Measurements from ENCODE around the gene PLCB2.
A peak's percentile ranks its signal among the peaks of the same experiment; 100 is the strongest.

PLCB2 gene

GRCh38 chr15:40275523-40275922 lies 32.2 kb downstream of the PLCB2 start:
- Histone ChIP-seq H3K27me3 (ENCODE audit: control insufficient read depth, insufficient read depth, low read length) (peaks cover 4% of the 10 kb centered on the region), H3K4me1 (ENCODE audit: control insufficient read depth, insufficient read depth, low read length) (no peaks in the 10 kb centered on the region), H3K4me3 (ENCODE audit: low read length) (no peak overlapping the region), H3K27ac (ENCODE audit: low read depth, low read length) (no peak overlapping the region), H3K9ac (ENCODE audit: low read length) (no peak overlapping the region), H3K36me3 (ENCODE audit: control insufficient read depth, insufficient read depth, low read length) (no peaks in the 10 kb centered on the region)

- H3K9ac ChIP-seq (ENCODE audit: low read length): no peak overlapping the region
- H3K4me1 ChIP-seq (ENCODE audit: control insufficient read depth, insufficient read depth, low read length): no peaks in the 10 kb centered on the region
- no peak overlapping the region for H3K27ac ChIP-seq (ENCODE audit: low read depth, low read length)
- H3K36me3 ChIP-seq (ENCODE audit: control insufficient read depth, insufficient read depth, low read length): no peaks in the 10 kb centered on the region
- no peak overlapping the region for H3K4me3 ChIP-seq (ENCODE audit: low read length)
- peaks cover 4% of the 10 kb centered on the region for H3K27me3 ChIP-seq (ENCODE audit: control insufficient read depth, insufficient read depth, low read length)
These were observed 33.1 kb downstream of the PLCB2 start for GRCh38 chr15:40274350-40275274.

- Histone ChIP-seq H3K27ac (ENCODE audit: low read depth, low read length) (no peak overlapping the region), H3K9ac (ENCODE audit: low read length) (no peak overlapping the region)
These were observed 34.3 kb downstream of the PLCB2 start for GRCh38 chr15:40273428-40273827.

DNA sequence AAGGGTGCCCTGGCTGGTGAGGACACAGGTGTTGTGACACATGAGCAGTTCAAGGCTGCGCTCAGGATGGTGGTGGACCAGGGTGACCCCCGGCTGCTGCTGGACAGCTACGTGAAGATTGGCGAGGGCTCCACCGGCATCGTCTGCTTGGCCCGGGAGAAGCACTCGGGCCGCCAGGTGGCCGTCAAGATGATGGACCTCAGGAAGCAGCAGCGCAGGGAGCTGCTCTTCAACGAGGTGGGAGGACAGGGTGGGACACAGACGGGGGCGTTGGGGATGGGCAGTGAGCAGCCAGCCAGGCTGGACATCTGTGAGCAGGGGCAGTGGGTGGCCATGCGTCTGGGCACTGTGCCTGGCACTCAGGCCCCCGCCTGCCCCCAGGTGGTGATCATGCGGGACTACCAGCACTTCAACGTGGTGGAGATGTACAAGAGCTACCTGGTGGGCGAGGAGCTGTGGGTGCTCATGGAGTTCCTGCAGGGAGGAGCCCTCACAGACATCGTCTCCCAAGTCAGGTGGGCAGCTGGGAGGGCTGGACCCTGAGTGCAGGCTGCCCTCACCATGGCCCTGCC lies 35.2 kb downstream of the PLCB2 start:
- H3K9ac ChIP-seq (ENCODE audit: low read length): no peak overlapping the region
- H3K27me3 ChIP-seq (ENCODE audit: control insufficient read depth, insufficient read depth, low read length): no peaks in the 10 kb centered on the region
- H3K4me1 ChIP-seq (ENCODE audit: control insufficient read depth, insufficient read depth, low read length): no peaks in the 10 kb centered on the region
- H3K36me3 ChIP-seq (ENCODE audit: control insufficient read depth, insufficient read depth, low read length): no peaks in the 10 kb centered on the region
- H3K4me3 ChIP-seq (ENCODE audit: low read length): no peak overlapping the region
- no peak overlapping the region for H3K27ac ChIP-seq (ENCODE audit: low read depth, low read length)

More at GRCh38 chr15:40273428-40273827, 34.3 kb downstream of the PLCB2 start:
- Histone ChIP-seq H3K4me1 (ENCODE audit: control insufficient read depth, insufficient read depth, low read length) (no peaks in the 10 kb centered on the region), H3K36me3 (ENCODE audit: control insufficient read depth, insufficient read depth, low read length) (no peaks in the 10 kb centered on the region), H3K4me3 (ENCODE audit: low read length) (no peak overlapping the region), H3K27me3 (ENCODE audit: control insufficient read depth, insufficient read depth, low read length) (no peaks in the 10 kb centered on the region)

DNA sequence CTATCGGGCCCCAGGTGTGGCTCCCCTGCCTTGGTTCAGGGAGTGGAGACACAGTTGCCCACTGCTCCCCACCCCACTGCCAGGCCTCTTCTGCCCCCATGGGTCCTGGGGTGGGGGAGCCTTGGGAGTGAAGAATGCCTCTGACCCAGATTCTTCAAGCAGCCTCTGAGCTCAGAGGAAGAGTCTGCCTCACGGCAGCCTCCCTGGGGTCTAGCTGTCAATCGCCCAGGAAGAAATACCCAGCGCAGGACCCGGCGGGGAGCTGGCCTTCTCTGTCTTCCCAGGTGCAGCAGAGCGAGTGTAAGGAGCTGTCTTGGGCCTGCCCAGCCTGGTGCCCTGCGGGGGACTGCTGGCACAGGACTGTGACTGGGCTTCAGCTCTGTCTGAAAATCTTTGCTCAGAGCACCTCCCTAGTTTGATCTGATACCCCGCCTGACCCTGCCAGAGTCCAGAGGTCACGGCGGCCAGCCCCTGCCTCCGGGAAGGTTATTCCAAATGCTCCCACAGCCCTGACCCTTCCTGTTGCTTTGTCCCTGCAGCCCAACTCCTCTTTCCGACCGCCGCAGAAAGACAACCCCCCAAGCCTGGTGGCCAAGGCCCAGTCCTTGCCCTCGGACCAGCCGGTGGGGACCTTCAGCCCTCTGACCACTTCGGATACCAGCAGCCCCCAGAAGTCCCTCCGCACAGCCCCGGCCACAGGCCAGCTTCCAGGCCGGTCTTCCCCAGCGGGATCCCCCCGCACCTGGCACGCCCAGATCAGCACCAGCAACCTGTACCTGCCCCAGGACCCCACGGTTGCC lies 35.9 kb downstream of the PLCB2 start:
- no peak overlapping the region for H3K27ac ChIP-seq (ENCODE audit: low read depth, low read length)
- no peaks in the 10 kb centered on the region for H3K27me3 ChIP-seq (ENCODE audit: control insufficient read depth, insufficient read depth, low read length)
- H3K9ac ChIP-seq (ENCODE audit: low read length): no peak overlapping the region
- H3K4me3 ChIP-seq (ENCODE audit: low read length): no peak overlapping the region
- no peaks in the 10 kb centered on the region for H3K4me1 ChIP-seq (ENCODE audit: control insufficient read depth, insufficient read depth, low read length)
- H3K36me3 ChIP-seq (ENCODE audit: control insufficient read depth, insufficient read depth, low read length): no peaks in the 10 kb centered on the region

DNA sequence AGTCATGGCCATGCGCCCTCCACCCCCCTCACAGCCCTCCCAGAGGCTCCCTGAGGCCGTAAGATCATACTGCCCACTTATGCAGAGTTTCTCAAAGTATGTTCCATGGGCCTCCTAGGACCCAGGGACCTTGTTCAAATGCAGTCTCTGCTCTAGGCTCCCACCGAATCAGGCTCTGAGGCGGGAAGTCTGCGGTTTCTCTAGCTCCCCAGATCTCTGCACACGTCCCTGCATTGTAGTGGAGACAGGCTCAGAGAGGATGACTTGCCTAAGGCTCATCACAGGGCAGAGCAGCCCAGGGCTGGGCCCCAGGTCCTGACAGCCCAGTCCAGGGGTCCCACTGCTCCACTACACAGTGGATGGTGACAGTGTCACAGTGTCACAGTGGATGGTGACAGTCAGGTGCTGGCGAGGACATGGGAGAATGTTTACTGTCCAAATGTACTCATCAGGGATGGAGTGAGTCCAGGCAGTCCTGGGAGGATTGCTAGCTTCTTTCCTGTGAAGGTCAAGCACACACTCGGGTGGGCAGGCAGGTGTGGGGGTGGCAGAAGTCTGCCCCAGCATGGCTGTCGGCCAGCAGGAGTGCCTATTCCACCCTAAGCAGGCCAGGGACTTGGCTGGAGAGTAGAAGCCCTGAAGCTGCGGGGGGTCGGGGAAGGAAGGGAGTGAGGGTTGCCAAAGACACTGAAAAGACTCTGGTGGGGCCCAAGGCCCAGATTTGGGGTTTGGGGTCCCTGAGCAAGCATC lies 37.3 kb downstream of the PLCB2 start:
- no peak overlapping the region for H3K27ac ChIP-seq (ENCODE audit: low read depth, low read length)
- H3K27me3 ChIP-seq (ENCODE audit: control insufficient read depth, insufficient read depth, low read length): no peaks in the 10 kb centered on the region
- no peak overlapping the region for H3K4me3 ChIP-seq (ENCODE audit: low read length)
- H3K9ac ChIP-seq (ENCODE audit: low read length): no peak overlapping the region
- no peaks in the 10 kb centered on the region for H3K4me1 ChIP-seq (ENCODE audit: control insufficient read depth, insufficient read depth, low read length)
- no peaks in the 10 kb centered on the region for H3K36me3 ChIP-seq (ENCODE audit: control insufficient read depth, insufficient read depth, low read length)

DNA sequence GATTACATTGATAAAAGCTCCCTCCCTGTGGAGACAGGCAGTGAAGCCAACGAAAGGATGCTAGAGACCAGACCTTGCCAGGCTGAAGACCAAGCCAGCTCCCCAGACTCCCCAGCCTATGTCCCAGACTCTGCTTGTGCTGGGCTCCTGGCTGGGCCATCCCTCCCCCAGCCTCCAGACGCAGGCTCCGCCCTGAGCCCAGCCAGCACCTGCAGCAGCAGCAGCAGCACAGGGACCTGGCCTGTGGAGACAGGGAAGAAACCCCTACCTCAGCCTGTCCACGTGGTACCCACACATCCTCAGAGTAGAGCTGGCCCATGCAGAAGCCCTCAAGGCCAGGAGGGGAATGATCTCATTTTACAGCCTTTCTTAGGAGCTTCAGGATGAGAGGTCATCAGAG lies 38.1 kb downstream of the PLCB2 start:
- H3K27me3 ChIP-seq (ENCODE audit: control insufficient read depth, insufficient read depth, low read length): no peaks in the 10 kb centered on the region
- no peaks in the 10 kb centered on the region for H3K36me3 ChIP-seq (ENCODE audit: control insufficient read depth, insufficient read depth, low read length)
- H3K4me1 ChIP-seq (ENCODE audit: control insufficient read depth, insufficient read depth, low read length): no peaks in the 10 kb centered on the region
- H3K27ac ChIP-seq (ENCODE audit: low read depth, low read length): no peak overlapping the region
- no peak overlapping the region for H3K4me3 ChIP-seq (ENCODE audit: low read length)
- H3K9ac ChIP-seq (ENCODE audit: low read length): no peak overlapping the region

GRCh38 chr15:40267670-40268069 lies 40.1 kb downstream of the PLCB2 start:
- no peak overlapping the region for H3K27ac ChIP-seq (ENCODE audit: low read depth, low read length)
- H3K9ac ChIP-seq (ENCODE audit: low read length): no peak overlapping the region

DNA sequence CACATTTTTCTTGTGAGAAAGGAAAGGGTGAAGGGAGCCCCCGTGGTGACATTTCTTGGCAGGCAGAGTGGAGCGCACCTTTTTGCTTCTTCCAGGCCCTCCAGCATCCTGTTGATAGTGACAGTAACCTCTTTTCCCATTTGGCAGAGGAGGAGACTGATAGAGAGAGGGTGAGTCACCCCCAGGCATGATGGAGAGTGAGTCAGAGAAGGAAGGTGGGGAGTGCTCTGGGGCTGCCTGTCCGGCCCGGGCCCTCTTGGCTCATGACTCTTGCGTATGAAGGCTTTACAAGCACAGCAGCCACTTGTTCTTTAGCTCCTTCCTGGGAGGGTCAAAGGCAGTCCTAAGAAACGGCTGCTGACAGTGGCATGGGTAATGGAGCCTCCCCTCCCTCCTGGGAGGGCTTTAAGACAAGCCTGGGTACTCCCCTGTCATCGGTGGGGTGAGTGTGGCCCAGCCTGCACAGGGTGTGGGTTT lies 40.9 kb downstream of the PLCB2 start:
- Histone ChIP-seq H3K9ac (ENCODE audit: low read length) (no peak overlapping the region), H3K27me3 (ENCODE audit: control insufficient read depth, insufficient read depth, low read length) (no peaks in the 10 kb centered on the region), H3K36me3 (ENCODE audit: control insufficient read depth, insufficient read depth, low read length) (no peaks in the 10 kb centered on the region), H3K27ac (ENCODE audit: low read depth, low read length) (peak overlapping the region; percentile 22), H3K4me1 (ENCODE audit: control insufficient read depth, insufficient read depth, low read length) (no peaks in the 10 kb centered on the region), H3K4me3 (ENCODE audit: low read length) (no peak overlapping the region)

More at GRCh38 chr15:40267670-40268069, 40.1 kb downstream of the PLCB2 start:
- no peak overlapping the region for H3K4me3 ChIP-seq (ENCODE audit: low read length)
- H3K4me1 ChIP-seq (ENCODE audit: control insufficient read depth, insufficient read depth, low read length): no peaks in the 10 kb centered on the region
- no peaks in the 10 kb centered on the region for H3K27me3 ChIP-seq (ENCODE audit: control insufficient read depth, insufficient read depth, low read length)
- no peaks in the 10 kb centered on the region for H3K36me3 ChIP-seq (ENCODE audit: control insufficient read depth, insufficient read depth, low read length)

DNA sequence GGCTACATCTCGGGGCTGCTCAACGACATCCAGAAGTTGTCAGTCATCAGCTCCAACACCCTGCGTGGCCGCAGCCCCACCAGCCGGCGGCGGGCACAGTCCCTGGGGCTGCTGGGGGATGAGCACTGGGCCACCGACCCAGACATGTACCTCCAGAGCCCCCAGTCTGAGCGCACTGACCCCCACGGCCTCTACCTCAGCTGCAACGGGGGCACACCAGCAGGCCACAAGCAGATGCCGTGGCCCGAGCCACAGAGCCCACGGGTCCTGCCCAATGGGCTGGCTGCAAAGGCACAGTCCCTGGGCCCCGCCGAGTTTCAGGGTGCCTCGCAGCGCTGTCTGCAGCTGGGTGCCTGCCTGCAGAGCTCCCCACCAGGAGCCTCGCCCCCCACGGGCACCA lies 41.9 kb downstream of the PLCB2 start:
- no peak overlapping the region for H3K27ac ChIP-seq (ENCODE audit: low read depth, low read length)
- no peaks in the 10 kb centered on the region for H3K27me3 ChIP-seq (ENCODE audit: control insufficient read depth, insufficient read depth, low read length)
- no peaks in the 10 kb centered on the region for H3K4me1 ChIP-seq (ENCODE audit: control insufficient read depth, insufficient read depth, low read length)
- H3K4me3 ChIP-seq (ENCODE audit: low read length): no peak overlapping the region
- no peaks in the 10 kb centered on the region for H3K36me3 ChIP-seq (ENCODE audit: control insufficient read depth, insufficient read depth, low read length)
- H3K9ac ChIP-seq (ENCODE audit: low read length): no peak overlapping the region

DNA sequence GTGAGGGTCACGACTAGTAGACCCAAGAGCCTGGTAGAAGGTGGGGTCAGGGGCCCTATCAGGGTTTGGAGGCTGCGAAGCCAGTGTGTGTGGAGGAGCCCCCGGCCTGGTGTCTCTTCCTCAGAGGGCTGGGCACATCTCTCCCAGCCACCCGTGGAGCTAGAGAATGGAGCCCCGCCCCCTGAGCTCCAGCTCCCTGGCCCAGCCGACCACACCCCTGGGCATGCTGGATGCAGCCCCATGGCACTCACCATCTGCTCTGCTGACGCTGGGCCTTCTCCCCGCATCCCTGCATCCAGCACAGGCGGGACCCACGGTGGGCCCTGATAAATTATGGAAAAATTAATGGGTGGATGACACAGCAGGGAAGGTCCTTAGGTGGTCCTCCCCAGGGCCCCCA lies 42.4 kb downstream of the PLCB2 start:
- H3K36me3 ChIP-seq (ENCODE audit: control insufficient read depth, insufficient read depth, low read length): no peaks in the 10 kb centered on the region
- H3K27ac ChIP-seq (ENCODE audit: low read depth, low read length): no peak overlapping the region
- H3K9ac ChIP-seq (ENCODE audit: low read length): no peak overlapping the region

More for the DNA sequence above, 42.4 kb downstream of the PLCB2 start:
- H3K27me3 ChIP-seq (ENCODE audit: control insufficient read depth, insufficient read depth, low read length): no peaks in the 10 kb centered on the region
- no peak overlapping the region for H3K4me3 ChIP-seq (ENCODE audit: low read length)
- no peaks in the 10 kb centered on the region for H3K4me1 ChIP-seq (ENCODE audit: control insufficient read depth, insufficient read depth, low read length)
